HepG2 (cell line): ENCODE results near the gene NEURL1. TPM values are rescaled to one million over a fixed set of nuclear protein-coding genes. Genes with fewer than 3 reads are reported as not detected.

Experiments
- ATAC-seq: fragments of 200-7000 bp; cut with Tn5 transposase; 3 replicates; pipeline ENCODE4 v1.9.1; 2020; ENCODE audit warnings: mild to moderate bottlenecking, moderate library complexity
- BruUV-seq: library from RNA; stranded (reverse); fragments of 400-500 nt; replicated peaks from 2 replicates; lab custom pipeline; 2021; lab: Mats Ljungman, UMichigan
- CTCF ChIA-PET: fragments of 300-600 bp; formaldehyde crosslinking; extraction: SDS; loops from one replicate; lab custom pipeline; 2021; ENCODE audit warnings: low total read pairs, inconsistent platforms, low intra/inter-chr PET ratio; lab: Yijun Ruan, JAX
- POLR2A ChIA-PET: fragments of 350-600 bp; sonication (Branson Sonifier 250); formaldehyde crosslinking; loops from one replicate; lab custom pipeline; 2020; ENCODE audit warnings: antibody characterized with exemption, inconsistent platforms; lab: Yijun Ruan, JAX
- DNase-seq: peaks from one replicate; pipeline ENCODE4 v3.0.0-alpha.2; 2015; ENCODE audit warnings: low spot score
- FAIRE-seq: peaks from 3 replicates; lab custom pipeline; 2011; peaks lifted over from hg19 to GRCh38; lab: Jason Lieb, UNC
- H2AFZ ChIP-seq: one replicate; pipeline ENCODE4 v1.6.1; 2011; ENCODE audit warnings: low read length, inconsistent platforms
- H3K27ac ChIP-seq: fragments of 300-600 bp; 3 replicates; pipeline ENCODE4 v1.8.0; 2011; ENCODE audit warnings: mixed run types, mild to moderate bottlenecking, mixed read lengths, low read length, inconsistent platforms; ENCODE audit not compliant: insufficient read depth; ENCODE audit errors: extremely low read length
- H3K27me3 ChIP-seq, 2 experiments: fragments of 200-600 bp in 1 of 2; 2 replicates in 1 of 2; 3 replicates in 1 of 2; pipeline versions ENCODE4 v1.6.0 to v1.8.0; 2011; ENCODE audit warnings: low read length in 2 of 2, mild to moderate bottlenecking in 2 of 2, moderate library complexity in 2 of 2, inconsistent platforms in 1 of 2; ENCODE audit not compliant: insufficient read depth in 2 of 2, control insufficient read depth in 1 of 2
- H3K36me3 ChIP-seq, 2 experiments: fragments of 200-600 bp in 1 of 2; replicated peaks in 1 of 2; 2 replicates in 1 of 2; 3 replicates in 1 of 2; pipeline versions ENCODE4 v1.5.1 to v1.8.0; 2011; ENCODE audit warnings: low read length in 2 of 2, inconsistent platforms in 1 of 2; ENCODE audit not compliant: insufficient read depth in 2 of 2, control insufficient read depth in 1 of 2
- H3K4me1 ChIP-seq: 2 replicates; pipeline ENCODE4 v1.5.1; 2012; ENCODE audit warnings: low read length, inconsistent platforms; ENCODE audit not compliant: insufficient read depth
- H3K4me2 ChIP-seq: 2 replicates; pipeline ENCODE4 v1.6.0; 2011; ENCODE audit warnings: low read depth, low read length, inconsistent platforms
- H3K4me3 ChIP-seq, 3 experiments: fragments of 200-600 bp in 1 of 3; sonication (generic), shearing (Covaris generic) in 1 of 3; replicated peaks in 1 of 3; 2 replicates each; pipeline ENCODE4 v1.5.1; 2011 to 2016; ENCODE audit warnings: low read length in 3 of 3, inconsistent platforms in 2 of 3, low read depth in 2 of 3, mild to moderate bottlenecking in 2 of 3, control low read depth in 1 of 3, mixed read lengths in 1 of 3; ENCODE audit not compliant: insufficient read depth in 1 of 3
- H3K79me2 ChIP-seq: one replicate; pipeline ENCODE4 v1.6.1; 2011; ENCODE audit warnings: low read length, inconsistent platforms; ENCODE audit not compliant: insufficient read depth
- H3K9ac ChIP-seq: 2 replicates; pipeline ENCODE4 v1.6.0; 2011; ENCODE audit warnings: mild to moderate bottlenecking, low read depth, low read length, inconsistent platforms; ENCODE audit not compliant: insufficient read depth
- H3K9me3 ChIP-seq: 2 replicates; pipeline ENCODE4 v1.5.1; 2012; ENCODE audit warnings: mild to moderate bottlenecking, low read length
- H4K20me1 ChIP-seq: 2 replicates; pipeline ENCODE4 v1.6.0; 2011; ENCODE audit warnings: inconsistent platforms, mild to moderate bottlenecking, low read length, moderate library complexity; ENCODE audit not compliant: insufficient read depth
- ARNT2 ChIP-seq: sonication (generic); formaldehyde crosslinking; IDR thresholded peaks from 2 replicates; pipeline ENCODE4 v1.8.0; 2022; ENCODE audit warnings: mild to moderate bottlenecking, low read depth, missing genetic modification reagents, moderate library complexity
- HNRNPLL ChIP-seq: fragments of 200-400 bp; formaldehyde crosslinking; IDR thresholded peaks from 2 replicates; pipeline ENCODE4 v1.6.1; 2017; ENCODE audit warnings: mild to moderate bottlenecking, low read depth, low read length; ENCODE audit not compliant: poor library complexity, severe bottlenecking
- KLF6 ChIP-seq: IDR thresholded peaks from 2 replicates; pipeline ENCODE4 v1.8.0; 2016; ENCODE audit warnings: missing biosample characterization, missing genetic modification reagents
- NFATC3 ChIP-seq: sonication (generic); formaldehyde crosslinking; IDR thresholded peaks from 2 replicates; pipeline ENCODE4 v1.5.1; 2020; ENCODE audit warnings: mild to moderate bottlenecking, missing genetic modification reagents
- SP5 ChIP-seq: IDR thresholded peaks from 2 replicates; pipeline ENCODE4 v1.6.1; 2016; ENCODE audit warnings: low read depth, borderline replicate concordance
- ZFX ChIP-seq: sonication (generic); formaldehyde crosslinking; IDR thresholded peaks from 2 replicates; pipeline ENCODE4 v1.4.0; 2020; ENCODE audit warnings: mild to moderate bottlenecking, low read depth, missing genetic modification reagents, moderate library complexity
- ZNF263 ChIP-seq: sonication (generic); formaldehyde crosslinking; IDR thresholded peaks from 2 replicates; pipeline ENCODE4 v1.4.0; 2020; ENCODE audit warnings: missing genetic modification reagents
- ZNF614 ChIP-seq: IDR thresholded peaks from 2 replicates; pipeline ENCODE4 v1.6.1; 2018; ENCODE audit warnings: missing biosample characterization, missing genetic modification reagents, inconsistent platforms, borderline replicate concordance
- ZNF768 ChIP-seq: sonication (generic); formaldehyde crosslinking; IDR thresholded peaks from 2 replicates; pipeline ENCODE4 v1.4.0; 2020; ENCODE audit warnings: missing genetic modification reagents
- WGBS: methylation state at CpG from one replicate; pipeline ENCODE4 v1.1.6; 2017; ENCODE audit warnings: low lambda C conversion rate; 5-methylcytosine and 5-hydroxymethylcytosine counted together
- in situ Hi-C: cut with HindIII; loops from 2 replicates; pipeline ENCODE4 v1.10.0; 2017; ENCODE audit warnings: low pct_unique_long_range_greater_than_20kb; ENCODE audit not compliant: extremely low pct_ligation_motif_present
- intact Hi-C: fragments of 100-400 bp; cut with micrococcal nuclease; formaldehyde crosslinking; loops from one replicate; pipeline ENCODE4 v1.10.0; 2022; ENCODE audit not compliant: unreplicated experiment
- polyA plus RNA-seq, 8 experiments: library from polyadenylated mRNA; depleted of rRNA in 3 of 8; stranded (reverse) in 7 of 8; unstranded in 1 of 8; fragments of >200 nt; fragmentation: Illumina TruSeq in 4 of 8; extraction: Trizol in 4 of 8; gene quantifications; 2 replicates each; pipeline versions ENCODE4 v1.2.1 to v1.2.3, GENCODE V29; 2011 to 2016; ENCODE audit warnings: low read depth in 4 of 8, missing spikeins in 1 of 8, mixed read lengths in 1 of 8; ENCODE audit not compliant: insufficient read depth in 1 of 8
- total RNA-seq, 5 experiments: library from RNA; depleted of rRNA; stranded (reverse); fragments of >200 nt; fragmentation: Illumina TruSeq; extraction: Trizol; gene quantifications; 2 replicates each; pipeline ENCODE4 v1.2.3, GENCODE V29; 2016; ENCODE audit warnings: low read depth in 1 of 5
- TF ChIP-seq, protein P1 (sequence below): sonication (generic); formaldehyde crosslinking; IDR thresholded peaks from 2 replicates; pipeline ENCODE4 v1.4.0; 2020; ENCODE audit warnings: mild to moderate bottlenecking, low read depth, missing genetic modification reagents
- TF ChIP-seq, protein P2 (sequence below): sonication (generic); formaldehyde crosslinking; IDR thresholded peaks from 2 replicates; pipeline ENCODE4 v1.5.1; 2020; ENCODE audit warnings: mild to moderate bottlenecking, missing genetic modification reagents, moderate library complexity

The NEURL1 gene
- total and polyA plus RNA-seq, 2 of the 13 experiments (the other 11 are each of a cell fraction or from before 2014, with no cell fraction given): not detected

DNA sequence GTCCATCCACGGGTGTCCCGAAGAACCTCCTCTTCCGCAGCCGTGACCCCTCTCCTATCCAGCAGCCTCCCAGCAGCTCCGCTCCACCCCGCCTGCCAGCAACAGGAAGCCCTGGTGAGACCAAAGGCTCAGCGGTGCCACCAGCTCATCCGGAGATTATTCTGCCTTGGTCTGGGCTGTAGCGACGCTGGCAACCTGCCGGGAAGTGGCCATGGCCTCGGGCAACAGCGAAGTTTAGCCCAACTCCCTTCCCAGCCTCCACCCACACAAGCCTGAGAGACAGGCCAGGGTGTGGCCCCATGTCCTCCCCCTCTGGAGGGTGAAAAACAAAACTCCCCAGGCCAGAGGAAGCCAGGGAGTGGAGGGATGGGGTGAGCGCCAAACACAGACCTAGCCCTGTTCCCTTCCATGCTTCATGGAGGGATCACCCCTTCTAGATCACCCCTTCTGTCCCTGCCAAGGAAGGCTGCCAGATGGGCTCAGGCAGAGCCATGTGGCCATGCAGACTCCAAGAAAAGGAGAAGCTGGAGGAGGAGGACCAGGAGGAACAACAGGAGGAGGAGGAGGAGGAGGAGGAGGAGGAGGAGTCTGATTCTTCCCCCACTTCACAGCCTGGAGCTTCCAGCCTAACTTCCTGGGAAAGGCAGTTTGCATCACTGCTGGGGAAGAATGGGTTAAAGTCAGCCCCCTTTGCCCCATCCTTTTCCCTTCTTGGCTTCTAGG lies 42.3 kb upstream of the NEURL1 start:
- WGBS: 60% methylated on average over 14 of the region's 14 CpGs
- FAIRE-seq (no peak), DNase-seq (no peak), ATAC-seq (peak; percentile 10)
- POLR2A ChIA-PET: no interaction called here
- no peak overlapping the region for H2AFZ ChIP-seq
- H3K9ac ChIP-seq: no peak overlapping the region
- no peaks in the 10 kb centered on the region for H3K9me3 ChIP-seq
- BruUV-seq: no TSS peak
- H3K27ac ChIP-seq: no peak overlapping the region
- H3K4me1 ChIP-seq: peaks cover 18% of the 10 kb centered on the region
- H3K4me3 ChIP-seq: no peak overlapping the region
- TF ChIP-seq ZNF614 (no peak), NFATC3 (CRISPR knock-in tag) (no peak), KLF6 (CRISPR knock-in tag) (no peak), ZNF263 (CRISPR knock-in tag) (peak; percentile 43; the same call in 1 of the 2 replicates)
- TF ChIP-seq, protein P1, sequence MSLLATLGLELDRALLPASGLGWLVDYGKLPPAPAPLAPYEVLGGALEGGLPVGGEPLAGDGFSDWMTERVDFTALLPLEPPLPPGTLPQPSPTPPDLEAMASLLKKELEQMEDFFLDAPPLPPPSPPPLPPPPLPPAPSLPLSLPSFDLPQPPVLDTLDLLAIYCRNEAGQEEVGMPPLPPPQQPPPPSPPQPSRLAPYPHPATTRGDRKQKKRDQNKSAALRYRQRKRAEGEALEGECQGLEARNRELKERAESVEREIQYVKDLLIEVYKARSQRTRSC (CRISPR knock-in tag): no peak
- in situ Hi-C loops (no loop called here), intact Hi-C loops (no loop called here)
- no peaks in the 10 kb centered on the region for H3K79me2 ChIP-seq
- H3K27me3 ChIP-seq: peaks cover 2 to 32% of the 10 kb centered on the region in 2 experiments; a peak in 4 of 5 replicates
- CTCF ChIA-PET: no interaction called here
- H3K36me3 ChIP-seq: no peaks in the 10 kb centered on the region; a peak in 1 of 5 replicates
- H4K20me1 ChIP-seq: no peaks in the 10 kb centered on the region
- H3K4me2 ChIP-seq: peak overlapping the region; percentile 81; the same call in 1 of the 2 replicates

DNA sequence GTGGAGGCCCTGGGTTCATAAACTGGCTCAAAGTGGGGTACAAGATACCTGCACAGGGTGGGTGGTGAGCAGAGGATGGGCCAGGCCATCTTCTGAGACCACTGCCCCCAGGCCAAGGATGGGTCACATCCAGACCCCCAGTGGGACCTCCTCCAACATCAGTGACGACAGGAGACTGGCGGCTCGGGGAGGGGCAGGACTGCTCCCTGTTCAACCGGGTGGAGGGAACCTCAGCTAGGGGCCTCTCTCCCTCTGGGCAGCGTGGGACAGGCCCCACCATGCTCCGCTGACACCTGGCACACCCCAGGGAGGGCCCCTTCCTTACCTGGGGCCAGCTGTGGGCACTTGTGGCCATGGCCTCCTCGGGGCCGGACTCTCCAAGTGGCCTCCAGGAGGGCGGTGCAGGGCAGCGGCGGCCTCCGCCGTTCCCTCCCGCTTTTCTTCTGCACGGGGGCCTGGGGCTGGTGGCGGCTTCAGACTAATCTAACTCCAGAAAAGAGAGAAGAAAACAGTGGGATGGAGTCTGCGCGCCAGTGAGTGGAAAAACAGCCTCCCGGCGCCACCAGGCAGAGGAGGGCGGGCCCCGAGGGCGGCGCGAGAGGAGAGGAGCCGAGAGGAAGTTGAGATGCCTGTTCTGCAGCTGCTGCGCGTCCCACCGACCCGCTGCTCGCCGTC lies 41.5 kb upstream of the NEURL1 start, which contains the start of gene CALHM2:
Gene CALHM2 (minus strand): TSS at position 540 of the 675 bp plus-strand sequence. CDS start 2,429 bp downstream, outside the sequence.
- Histone ChIP-seq H3K27me3 (peaks cover 2 to 32% of the 10 kb centered on the region in 2 experiments), H3K36me3 (no peaks in the 10 kb centered on the region; a peak in 1 of 5 replicates), H3K9me3 (no peaks in the 10 kb centered on the region), H2AFZ (no peak within 1 kb of the TSS), H3K79me2 (no peaks in the 10 kb centered on the region), H3K9ac (peak within 1 kb of the TSS; percentile 30; the same call in 1 of the 2 replicates), H3K4me2 (peak within 1 kb of the TSS; percentile 81), H3K4me1 (peaks cover 25% of the 10 kb centered on the region), H3K4me3 (peak within 1 kb of the TSS; percentile 54 to 69 (median 54)), H4K20me1 (no peaks in the 10 kb centered on the region), H3K27ac (no peak within 1 kb of the TSS)
- in situ Hi-C loops (no loop called here), intact Hi-C loops (no loop called here)
- WGBS: 6% methylated on average over 17 of the region's 32 CpGs
- FAIRE-seq: no peak
- CTCF ChIA-PET: no interaction called here
- BruUV-seq: no TSS peak
- peak; percentile 13 for DNase-seq
- peak; percentile 77 for ATAC-seq
- POLR2A ChIA-PET: interaction anchor here (1.0 kb wide), 1 partner anchor 10 kb away, joined by 3 read pairs; no protein-coding TSS in a partner anchor
- TF ChIP-seq ZFX (CRISPR knock-in tag): peak; percentile 32; the same call in 1 of the 2 replicates
- TF ChIP-seq, protein P2, sequence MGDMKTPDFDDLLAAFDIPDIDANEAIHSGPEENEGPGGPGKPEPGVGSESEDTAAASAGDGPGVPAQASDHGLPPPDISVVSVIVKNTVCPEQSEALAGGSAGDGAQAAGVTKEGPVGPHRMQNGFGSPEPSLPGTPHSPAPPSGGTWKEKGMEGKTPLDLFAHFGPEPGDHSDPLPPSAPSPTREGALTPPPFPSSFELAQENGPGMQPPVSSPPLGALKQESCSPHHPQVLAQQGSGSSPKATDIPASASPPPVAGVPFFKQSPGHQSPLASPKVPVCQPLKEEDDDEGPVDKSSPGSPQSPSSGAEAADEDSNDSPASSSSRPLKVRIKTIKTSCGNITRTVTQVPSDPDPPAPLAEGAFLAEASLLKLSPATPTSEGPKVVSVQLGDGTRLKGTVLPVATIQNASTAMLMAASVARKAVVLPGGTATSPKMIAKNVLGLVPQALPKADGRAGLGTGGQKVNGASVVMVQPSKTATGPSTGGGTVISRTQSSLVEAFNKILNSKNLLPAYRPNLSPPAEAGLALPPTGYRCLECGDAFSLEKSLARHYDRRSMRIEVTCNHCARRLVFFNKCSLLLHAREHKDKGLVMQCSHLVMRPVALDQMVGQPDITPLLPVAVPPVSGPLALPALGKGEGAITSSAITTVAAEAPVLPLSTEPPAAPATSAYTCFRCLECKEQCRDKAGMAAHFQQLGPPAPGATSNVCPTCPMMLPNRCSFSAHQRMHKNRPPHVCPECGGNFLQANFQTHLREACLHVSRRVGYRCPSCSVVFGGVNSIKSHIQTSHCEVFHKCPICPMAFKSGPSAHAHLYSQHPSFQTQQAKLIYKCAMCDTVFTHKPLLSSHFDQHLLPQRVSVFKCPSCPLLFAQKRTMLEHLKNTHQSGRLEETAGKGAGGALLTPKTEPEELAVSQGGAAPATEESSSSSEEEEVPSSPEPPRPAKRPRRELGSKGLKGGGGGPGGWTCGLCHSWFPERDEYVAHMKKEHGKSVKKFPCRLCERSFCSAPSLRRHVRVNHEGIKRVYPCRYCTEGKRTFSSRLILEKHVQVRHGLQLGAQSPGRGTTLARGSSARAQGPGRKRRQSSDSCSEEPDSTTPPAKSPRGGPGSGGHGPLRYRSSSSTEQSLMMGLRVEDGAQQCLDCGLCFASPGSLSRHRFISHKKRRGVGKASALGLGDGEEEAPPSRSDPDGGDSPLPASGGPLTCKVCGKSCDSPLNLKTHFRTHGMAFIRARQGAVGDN: peak; percentile 39; the same call in 1 of the 2 replicates
- 0 out of 2 replicates have a peak, but pooled peaks have one; percentile 16 for TF ChIP-seq ARNT2 (CRISPR knock-in tag)
- TF ChIP-seq SP5: no peak
- 0 out of 2 replicates have a peak, but pooled peaks have one; percentile 8 for TF ChIP-seq ZNF768 (CRISPR knock-in tag)
- TF ChIP-seq HNRNPLL: peak; percentile 23
